Activated naive CD4-positive, alpha-beta T cell treated with Interleukin-2 at 50 U/mL for 16 hours (primary cell): ENCODE measurements around the gene UBE2V1.
A peak's percentile ranks its signal among the peaks of the same experiment; 100 is the strongest.
"Not testable (repeated sequence)": the region's sequence is repeated elsewhere in the genome, so short reads cannot be mapped to it uniquely, and the experiment has no call there.

Experiments used
- DNase-seq: peaks from one replicate; pipeline ENCODE4 v3.0.0-alpha.2; 2020

The UBE2V1 gene

GRCh38 chr20:50092436-50092835, 20.5 kb downstream of the UBE2V1 start:
- DNase-seq, result no peak

GRCh38 chr20:50089787-50090177, 23.2 kb downstream of the UBE2V1 start:
- DNase-seq, result no peak

GRCh38 chr20:50089140-50089786, 23.7 kb downstream of the UBE2V1 start:
- no peak for DNase-seq

GRCh38 chr20:50088022-50088421, 24.9 kb downstream of the UBE2V1 start:
- DNase-seq, result no peak

GRCh38 chr20:50085481-50086365, 27.2 kb downstream of the UBE2V1 start:
- DNase-seq, result peak; percentile 20

GRCh38 chr20:50085146-50085480, 27.8 kb downstream of the UBE2V1 start:
- DNase-seq, result no peak

- DNase-seq, result no peak
Measured at GRCh38 chr20:50083034-50083433, 29.9 kb downstream of the UBE2V1 start.

- not testable (repeated sequence) for DNase-seq
Measured at GRCh38 chr20:50082056-50082455, 30.9 kb downstream of the UBE2V1 start.

- DNase-seq, result no peak
Measured at GRCh38 chr20:50077818-50078601, 34.9 kb downstream of the UBE2V1 start.

GRCh38 chr20:50073500-50073899, 39.5 kb downstream of the UBE2V1 start:
- DNase-seq, result no peak

- DNase-seq, result peak; percentile 93
Measured at GRCh38 chr20:50071039-50071888, 41.7 kb downstream of the UBE2V1 start.

- no peak for DNase-seq
Measured at GRCh38 chr20:50070361-50070760, 42.6 kb downstream of the UBE2V1 start.

- DNase-seq, result no peak
Measured at GRCh38 chr20:50068041-50068651, 44.8 kb downstream of the UBE2V1 start.

GRCh38 chr20:50067461-50067860, 45.5 kb downstream of the UBE2V1 start:
- no peak for DNase-seq

GRCh38 chr20:50067018-50067417, 45.9 kb downstream of the UBE2V1 start:
- DNase-seq, result no peak

GRCh38 chr20:50066161-50066834, 46.7 kb downstream of the UBE2V1 start:
- no peak for DNase-seq

GRCh38 chr20:50065325-50065615, 47.7 kb downstream of the UBE2V1 start:
- DNase-seq, result no peak

- DNase-seq, result not testable (repeated sequence)
Measured at GRCh38 chr20:50063763-50064162, 49.2 kb downstream of the UBE2V1 start.

- DNase-seq, result no peak
Measured at GRCh38 chr20:50062006-50062838, 50.7 kb downstream of the UBE2V1 start.

- no peak for DNase-seq
Measured at GRCh38 chr20:50061151-50062005, 51.6 kb downstream of the UBE2V1 start.
